Testis (tissue), 3 donors: ENCODE results near the gene ARL2BP. TPM values are rescaled to one million over a fixed set of nuclear protein-coding genes. Genes with fewer than 3 reads are reported as not detected.

Experiments
- DNase-seq: peaks from one replicate; pipeline ENCODE4 v3.0.0-alpha.2; 2019
- H3K27ac ChIP-seq, 2 donors: fragments of 200-600 bp; sonication (generic); one replicate each; pipeline ENCODE4 v1.5.1; 2019
- H3K27me3 ChIP-seq: fragments of 200-600 bp; sonication (generic); one replicate; pipeline ENCODE4 v1.5.1; 2019
- H3K36me3 ChIP-seq: fragments of 200-600 bp; sonication (generic); one replicate; pipeline ENCODE4 v1.5.1; 2017; ENCODE audit warnings: low read depth; ENCODE audit errors: missing control alignments
- H3K4me1 ChIP-seq: fragments of 200-600 bp; sonication (generic); one replicate; pipeline ENCODE4 v1.5.1; 2019
- H3K4me3 ChIP-seq, 2 donors: fragments of 200-600 bp; sonication (generic); one replicate each; pipeline ENCODE4 v1.5.1; 2017 to 2019
- H3K9me3 ChIP-seq: fragments of 200-600 bp; sonication (generic); one replicate; pipeline ENCODE4 v1.5.1; 2017
- POLR2A ChIP-seq: fragments of 450-650 bp; IDR thresholded peaks from one replicate; pipeline ENCODE4 v1.6.1; 2017; ENCODE audit warnings: antibody characterized with exemption, mild to moderate bottlenecking, moderate library complexity
- WGBS, 2 donors: methylation state at CpG; one replicate each; pipeline ENCODE4 v1.1.5; 2018; 5-methylcytosine and 5-hydroxymethylcytosine counted together
- intact Hi-C: fragments of 100-400 bp; cut with DNase I; formaldehyde crosslinking; loops from one replicate; pipeline ENCODE4 v1.15.1; 2023; ENCODE audit warnings: low total_unique reads
- polyA plus RNA-seq: library from polyadenylated mRNA; stranded (reverse); fragments of 350-450 nt; fragmentation: Illumina TruSeq; extraction: RNeasy Lipid Tissue Mini Kit (QIAGEN cat#74804); gene quantifications from one replicate; pipeline ENCODE4 v1.2.3, GENCODE V29; 2014; ENCODE audit warnings: low read depth, low replicate concordance; ENCODE audit not compliant: insufficient read depth
- total RNA-seq, 2 donors: library from RNA; depleted of rRNA; stranded (reverse); fragments of >200 nt; gene quantifications; one replicate each; pipeline ENCODE4 v1.2.3, GENCODE V29; 2016
- TF ChIP-seq, protein P1 (sequence below), 3 experiments: fragments of 450-650 bp in 2 of 3; fragments of 200-600 bp in 1 of 3; sonication (generic) in 1 of 3; IDR thresholded peaks; one replicate each; pipeline ENCODE4 v1.5.1; 2016 to 2019; ENCODE audit warnings: antibody characterized with exemption in 3 of 3, mild to moderate bottlenecking in 2 of 3, moderate library complexity in 1 of 3

Gene ARL2BP
- total and polyA plus RNA-seq, 3 donors from 2014 or later = 88.8 to 128 (median 92.4) TPM

DNA sequence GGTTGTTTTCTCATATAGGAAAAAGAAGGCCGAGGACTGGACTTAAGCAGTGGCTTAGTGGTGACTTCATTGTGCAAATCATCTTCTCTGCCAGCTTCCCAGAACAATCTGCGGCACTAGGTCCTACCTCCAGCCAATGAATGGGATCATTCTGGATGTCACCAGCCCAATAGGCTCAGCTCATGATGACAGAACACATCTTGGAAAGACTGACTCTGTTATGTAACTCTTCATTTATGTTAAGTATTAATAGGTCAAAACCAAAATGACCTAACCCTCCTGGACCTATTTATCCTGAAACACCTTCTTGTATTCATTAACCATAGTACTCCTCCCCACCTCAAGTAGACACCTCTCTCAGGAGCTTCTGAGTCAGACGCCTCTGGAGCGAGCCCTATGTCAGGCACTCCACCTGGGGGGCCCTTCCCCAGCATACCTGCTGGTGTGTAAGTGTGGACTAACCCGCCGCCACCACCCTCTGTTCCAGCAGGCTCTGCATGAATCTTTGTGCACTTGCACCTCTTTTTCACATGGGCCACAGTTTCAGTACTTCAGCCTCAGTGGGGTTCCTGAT, 7.2 kb downstream of the ARL2BP start:
- Histone ChIP-seq H3K27ac (no peak overlapping the region), H3K36me3 (no peaks in the 10 kb centered on the region), H3K27me3 (no peaks in the 10 kb centered on the region), H3K4me1 (no peaks in the 10 kb centered on the region), H3K9me3 (no peaks in the 10 kb centered on the region), H3K4me3 (no peak overlapping the region)
- DNase-seq = no peak
- intact Hi-C loops = no loop called here
- 87 to 96% methylated on average over 6 of the region's 6 CpGs for WGBS, 2 donors
- no peak for TF ChIP-seq POLR2A
- TF ChIP-seq, protein P1, sequence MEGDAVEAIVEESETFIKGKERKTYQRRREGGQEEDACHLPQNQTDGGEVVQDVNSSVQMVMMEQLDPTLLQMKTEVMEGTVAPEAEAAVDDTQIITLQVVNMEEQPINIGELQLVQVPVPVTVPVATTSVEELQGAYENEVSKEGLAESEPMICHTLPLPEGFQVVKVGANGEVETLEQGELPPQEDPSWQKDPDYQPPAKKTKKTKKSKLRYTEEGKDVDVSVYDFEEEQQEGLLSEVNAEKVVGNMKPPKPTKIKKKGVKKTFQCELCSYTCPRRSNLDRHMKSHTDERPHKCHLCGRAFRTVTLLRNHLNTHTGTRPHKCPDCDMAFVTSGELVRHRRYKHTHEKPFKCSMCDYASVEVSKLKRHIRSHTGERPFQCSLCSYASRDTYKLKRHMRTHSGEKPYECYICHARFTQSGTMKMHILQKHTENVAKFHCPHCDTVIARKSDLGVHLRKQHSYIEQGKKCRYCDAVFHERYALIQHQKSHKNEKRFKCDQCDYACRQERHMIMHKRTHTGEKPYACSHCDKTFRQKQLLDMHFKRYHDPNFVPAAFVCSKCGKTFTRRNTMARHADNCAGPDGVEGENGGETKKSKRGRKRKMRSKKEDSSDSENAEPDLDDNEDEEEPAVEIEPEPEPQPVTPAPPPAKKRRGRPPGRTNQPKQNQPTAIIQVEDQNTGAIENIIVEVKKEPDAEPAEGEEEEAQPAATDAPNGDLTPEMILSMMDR (IDR thresholded peaks at IDR 0.05) = no peak

DNA sequence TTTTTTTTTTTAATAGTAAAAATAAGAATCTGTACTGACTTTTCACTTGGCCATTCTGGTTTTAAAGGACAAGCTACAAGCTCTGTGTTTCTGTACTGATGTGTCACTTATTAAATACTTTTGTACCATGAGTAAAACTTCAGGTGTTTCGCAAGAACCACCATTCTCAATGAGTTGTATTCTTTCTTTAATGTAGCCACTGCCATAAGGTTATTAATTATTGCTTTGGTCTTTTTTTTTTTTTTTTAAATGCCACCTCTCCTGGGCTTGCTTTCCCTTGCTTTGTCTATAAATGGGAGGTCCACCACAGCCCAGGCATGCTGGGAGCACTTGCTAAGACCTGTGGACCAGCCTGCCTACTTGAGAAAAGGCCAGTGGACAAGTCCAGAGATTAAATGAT, 8.4 kb downstream of the ARL2BP start:
- Histone ChIP-seq H3K4me1 (no peaks in the 10 kb centered on the region), H3K36me3 (no peaks in the 10 kb centered on the region), H3K9me3 (no peaks in the 10 kb centered on the region), H3K27me3 (no peaks in the 10 kb centered on the region), H3K27ac (no peak overlapping the region), H3K4me3 (no peak overlapping the region)
- no peak for DNase-seq
- intact Hi-C loops = no loop called here
- TF ChIP-seq, protein P1 (IDR thresholded peaks at IDR 0.05) = no peak
- TF ChIP-seq POLR2A = no peak
- 98 to 100% methylated on average over 1 of the region's 1 CpG for WGBS, 2 donors

DNA sequence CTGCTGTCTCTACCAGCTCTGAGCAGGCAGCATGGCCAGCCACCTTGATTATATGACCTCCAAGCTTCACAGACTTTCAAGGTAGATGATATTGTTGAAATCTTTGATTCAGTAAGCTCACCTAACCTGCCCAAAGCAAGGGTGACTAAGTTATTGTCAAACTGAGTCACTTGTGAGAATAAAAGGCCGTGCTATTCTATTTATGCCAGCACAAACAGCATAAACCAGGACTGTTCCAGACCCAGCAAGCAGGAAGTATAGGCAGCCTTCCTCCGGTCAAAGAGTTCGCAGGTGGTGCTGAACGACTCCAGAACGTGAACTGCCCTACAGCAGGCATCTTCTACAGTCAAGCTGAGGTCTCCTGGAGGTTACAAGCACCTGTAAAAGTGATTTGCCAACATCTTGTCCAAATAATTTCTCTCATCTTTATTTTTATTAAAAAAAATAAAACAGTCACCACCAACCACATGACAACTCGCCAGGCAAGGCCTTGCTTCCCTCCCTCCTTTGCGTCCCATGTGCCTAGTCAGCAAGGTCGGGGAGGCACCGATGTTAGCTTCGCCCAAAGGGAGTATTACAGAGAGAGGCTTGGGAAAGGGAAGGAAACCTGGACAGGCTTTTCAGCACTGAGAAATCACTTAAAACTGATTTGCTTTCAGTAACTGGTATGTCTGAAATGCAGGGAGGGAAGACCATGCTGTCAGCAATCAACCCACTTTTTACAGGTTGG, 10.8 kb downstream of the ARL2BP start:
- no peak for DNase-seq
- Histone ChIP-seq H3K27me3 (no peaks in the 10 kb centered on the region), H3K27ac (no peak overlapping the region), H3K9me3 (no peaks in the 10 kb centered on the region), H3K4me3 (no peak overlapping the region), H3K4me1 (peaks cover 6% of the 10 kb centered on the region), H3K36me3 (no peaks in the 10 kb centered on the region)
- 86 to 91% methylated on average over 10 of the region's 10 CpGs for WGBS, 2 donors
- intact Hi-C loops = no loop called here
- TF ChIP-seq, protein P1 (IDR thresholded peaks at IDR 0.05) = no peak
- no peak for TF ChIP-seq POLR2A

DNA sequence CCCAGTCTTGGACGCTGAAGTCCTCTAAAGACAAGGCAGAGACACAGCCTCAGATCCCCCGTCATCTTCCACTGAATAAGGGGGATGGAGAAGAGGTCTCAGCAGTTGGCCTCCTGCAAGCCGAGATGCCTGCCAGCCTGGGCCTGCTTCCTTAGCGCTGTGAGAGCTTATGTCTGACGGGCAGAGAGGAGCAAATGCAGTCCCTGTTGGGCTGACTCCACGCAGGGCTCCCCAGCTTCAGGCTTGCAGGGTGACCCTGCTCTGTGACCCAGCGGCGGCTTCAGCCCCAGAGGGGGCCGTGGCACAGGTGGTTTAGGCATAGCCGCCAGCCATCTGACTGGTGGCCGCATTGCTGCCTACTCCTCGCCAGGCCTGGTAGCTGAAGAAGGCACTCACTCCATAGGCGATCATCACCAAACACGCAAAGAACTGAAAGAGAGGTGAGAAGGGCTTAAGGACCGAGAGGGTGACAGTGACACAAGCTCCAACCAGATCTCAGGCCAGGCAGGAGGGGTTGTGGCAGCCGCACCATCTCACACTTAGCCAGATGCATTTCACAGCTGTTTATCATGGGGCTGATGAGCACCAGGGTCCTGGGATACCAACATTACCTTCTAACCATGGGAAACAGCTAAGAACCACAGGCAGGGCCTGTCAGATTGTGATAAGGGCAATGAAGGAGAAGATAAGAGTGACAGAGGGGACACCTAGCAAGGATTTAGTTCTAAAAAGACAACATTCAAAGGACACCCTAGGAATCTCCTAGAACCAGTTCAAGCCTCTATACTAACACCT, 11.7 kb downstream of the ARL2BP start:
- 89 to 94% methylated on average over 6 to 16 of the region's 16 CpGs for WGBS, 2 donors
- H3K27ac ChIP-seq = no peak overlapping the region
- H3K4me1 ChIP-seq = peaks cover 6% of the 10 kb centered on the region
- no peak overlapping the region for H3K4me3 ChIP-seq
- no peaks in the 10 kb centered on the region for H3K9me3 ChIP-seq
- H3K36me3 ChIP-seq = no peaks in the 10 kb centered on the region
- no peak for DNase-seq
- no peak for TF ChIP-seq POLR2A
- TF ChIP-seq, protein P1 (IDR thresholded peaks at IDR 0.05) = no peak
- intact Hi-C loops = no loop called here
- no peaks in the 10 kb centered on the region for H3K27me3 ChIP-seq
